Measurements from ENCODE around the gene REXO4. TPM values are rescaled to one million over a fixed set of nuclear protein-coding genes. Genes with fewer than 3 reads are reported as not detected.

Gene REXO4
- total RNA-seq, 1 experiment from 2014 or later = 38.6 TPM

DNA sequence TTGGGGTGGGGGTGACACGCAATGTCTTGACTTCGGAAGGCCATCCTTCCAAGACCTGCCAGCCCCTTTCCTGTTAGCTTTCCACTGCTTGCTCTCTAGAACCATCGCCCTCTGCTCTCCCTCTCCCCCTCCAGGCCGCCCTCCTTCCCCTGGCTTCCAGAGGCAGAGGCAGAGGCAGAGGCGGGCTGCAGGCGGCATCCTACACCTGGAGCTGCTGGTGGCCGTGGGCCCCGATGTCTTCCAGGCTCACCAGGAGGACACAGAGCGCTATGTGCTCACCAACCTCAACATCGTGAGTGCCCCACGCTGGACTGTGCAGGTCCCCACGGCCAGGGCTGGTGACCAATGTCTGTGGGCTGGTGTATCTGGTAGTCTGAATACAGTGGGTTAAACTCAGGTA lies 6.4 kb upstream of the REXO4 start:
- peaks cover 11% of the 10 kb centered on the region for H3K27me3 Mint-ChIP-seq (ENCODE audit: low read depth)
- CTCF ChIA-PET = interaction anchor here (1.0 to 1.4 kb wide), 2 partner anchors 18 to 35 kb away, joined by 3 read pairs; partner anchors contain the start of gene CACFD1
- no peak for ATAC-seq
- TF ChIP-seq NR2C2 (CRISPR knock-in tag; IDR thresholded peaks at IDR 0.05) (no peak), ELF4 (CRISPR knock-in tag; IDR thresholded peaks at IDR 0.05; ENCODE audit: low read depth) (no peak), FOXJ3 (CRISPR knock-in tag; IDR thresholded peaks at IDR 0.05; ENCODE audit: borderline replicate concordance) (no peak), CREM (CRISPR knock-in tag; IDR thresholded peaks at IDR 0.05) (no peak), TP53 (CRISPR knock-in tag; IDR thresholded peaks at IDR 0.05) (no peak)
- TF ChIP-seq, protein P1, sequence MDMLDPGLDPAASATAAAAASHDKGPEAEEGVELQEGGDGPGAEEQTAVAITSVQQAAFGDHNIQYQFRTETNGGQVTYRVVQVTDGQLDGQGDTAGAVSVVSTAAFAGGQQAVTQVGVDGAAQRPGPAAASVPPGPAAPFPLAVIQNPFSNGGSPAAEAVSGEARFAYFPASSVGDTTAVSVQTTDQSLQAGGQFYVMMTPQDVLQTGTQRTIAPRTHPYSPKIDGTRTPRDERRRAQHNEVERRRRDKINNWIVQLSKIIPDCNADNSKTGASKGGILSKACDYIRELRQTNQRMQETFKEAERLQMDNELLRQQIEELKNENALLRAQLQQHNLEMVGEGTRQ (CRISPR knock-in tag; IDR thresholded peaks at IDR 0.05) = no peak
- TF ChIP-seq, protein P2, sequence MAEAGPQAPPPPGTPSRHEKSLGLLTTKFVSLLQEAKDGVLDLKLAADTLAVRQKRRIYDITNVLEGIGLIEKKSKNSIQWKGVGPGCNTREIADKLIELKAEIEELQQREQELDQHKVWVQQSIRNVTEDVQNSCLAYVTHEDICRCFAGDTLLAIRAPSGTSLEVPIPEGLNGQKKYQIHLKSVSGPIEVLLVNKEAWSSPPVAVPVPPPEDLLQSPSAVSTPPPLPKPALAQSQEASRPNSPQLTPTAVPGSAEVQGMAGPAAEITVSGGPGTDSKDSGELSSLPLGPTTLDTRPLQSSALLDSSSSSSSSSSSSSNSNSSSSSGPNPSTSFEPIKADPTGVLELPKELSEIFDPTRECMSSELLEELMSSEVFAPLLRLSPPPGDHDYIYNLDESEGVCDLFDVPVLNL (CRISPR knock-in tag; IDR thresholded peaks at IDR 0.05; ENCODE audit: borderline replicate concordance, low read depth) = no peak
- TF ChIP-seq, protein P3, sequence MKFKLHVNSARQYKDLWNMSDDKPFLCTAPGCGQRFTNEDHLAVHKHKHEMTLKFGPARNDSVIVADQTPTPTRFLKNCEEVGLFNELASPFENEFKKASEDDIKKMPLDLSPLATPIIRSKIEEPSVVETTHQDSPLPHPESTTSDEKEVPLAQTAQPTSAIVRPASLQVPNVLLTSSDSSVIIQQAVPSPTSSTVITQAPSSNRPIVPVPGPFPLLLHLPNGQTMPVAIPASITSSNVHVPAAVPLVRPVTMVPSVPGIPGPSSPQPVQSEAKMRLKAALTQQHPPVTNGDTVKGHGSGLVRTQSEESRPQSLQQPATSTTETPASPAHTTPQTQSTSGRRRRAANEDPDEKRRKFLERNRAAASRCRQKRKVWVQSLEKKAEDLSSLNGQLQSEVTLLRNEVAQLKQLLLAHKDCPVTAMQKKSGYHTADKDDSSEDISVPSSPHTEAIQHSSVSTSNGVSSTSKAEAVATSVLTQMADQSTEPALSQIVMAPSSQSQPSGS (CRISPR knock-in tag; IDR thresholded peaks at IDR 0.05; ENCODE audit: borderline replicate concordance, low read depth) = no peak
- TF ChIP-seq, protein P4, sequence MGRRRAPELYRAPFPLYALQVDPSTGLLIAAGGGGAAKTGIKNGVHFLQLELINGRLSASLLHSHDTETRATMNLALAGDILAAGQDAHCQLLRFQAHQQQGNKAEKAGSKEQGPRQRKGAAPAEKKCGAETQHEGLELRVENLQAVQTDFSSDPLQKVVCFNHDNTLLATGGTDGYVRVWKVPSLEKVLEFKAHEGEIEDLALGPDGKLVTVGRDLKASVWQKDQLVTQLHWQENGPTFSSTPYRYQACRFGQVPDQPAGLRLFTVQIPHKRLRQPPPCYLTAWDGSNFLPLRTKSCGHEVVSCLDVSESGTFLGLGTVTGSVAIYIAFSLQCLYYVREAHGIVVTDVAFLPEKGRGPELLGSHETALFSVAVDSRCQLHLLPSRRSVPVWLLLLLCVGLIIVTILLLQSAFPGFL (CRISPR knock-in tag; IDR thresholded peaks at IDR 0.05; ENCODE audit: borderline replicate concordance) = no peak
- no peak overlapping the region for H3K4me3 Mint-ChIP-seq
- H3K9me3 Mint-ChIP-seq = peaks cover 8% of the 10 kb centered on the region
- POLR2A ChIA-PET = no interaction called here
- H3K4me1 Mint-ChIP-seq = peaks cover 22% of the 10 kb centered on the region
- no peak overlapping the region for H3K27ac Mint-ChIP-seq
- no peak for DNase-seq (ENCODE audit: low spot score)
- peaks cover 10% of the 10 kb centered on the region for H3K36me3 Mint-ChIP-seq

DNA sequence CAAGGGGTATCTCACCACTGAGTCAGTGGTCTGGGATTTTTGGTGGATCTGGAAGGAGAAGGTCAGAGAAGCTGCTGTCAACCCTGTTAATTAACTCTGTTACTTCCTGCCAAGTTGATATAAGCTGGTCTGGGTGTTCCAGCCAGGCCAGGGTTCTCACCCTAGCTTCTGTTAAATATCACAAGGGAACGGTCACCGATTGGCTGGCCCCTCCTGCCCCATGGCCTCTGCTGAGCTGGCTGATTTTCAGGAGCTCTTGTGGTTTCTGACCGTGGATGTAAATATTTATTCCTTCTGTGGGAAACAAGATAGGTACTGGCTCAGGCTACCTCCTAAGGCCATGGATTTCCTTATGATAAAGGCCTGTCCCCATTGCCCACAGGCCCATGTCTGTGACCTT lies 5.4 kb upstream of the REXO4 start:
- no peak for TF ChIP-seq NFE2L1 (CRISPR knock-in tag; IDR thresholded peaks at IDR 0.05)
- TF ChIP-seq, protein P5, sequence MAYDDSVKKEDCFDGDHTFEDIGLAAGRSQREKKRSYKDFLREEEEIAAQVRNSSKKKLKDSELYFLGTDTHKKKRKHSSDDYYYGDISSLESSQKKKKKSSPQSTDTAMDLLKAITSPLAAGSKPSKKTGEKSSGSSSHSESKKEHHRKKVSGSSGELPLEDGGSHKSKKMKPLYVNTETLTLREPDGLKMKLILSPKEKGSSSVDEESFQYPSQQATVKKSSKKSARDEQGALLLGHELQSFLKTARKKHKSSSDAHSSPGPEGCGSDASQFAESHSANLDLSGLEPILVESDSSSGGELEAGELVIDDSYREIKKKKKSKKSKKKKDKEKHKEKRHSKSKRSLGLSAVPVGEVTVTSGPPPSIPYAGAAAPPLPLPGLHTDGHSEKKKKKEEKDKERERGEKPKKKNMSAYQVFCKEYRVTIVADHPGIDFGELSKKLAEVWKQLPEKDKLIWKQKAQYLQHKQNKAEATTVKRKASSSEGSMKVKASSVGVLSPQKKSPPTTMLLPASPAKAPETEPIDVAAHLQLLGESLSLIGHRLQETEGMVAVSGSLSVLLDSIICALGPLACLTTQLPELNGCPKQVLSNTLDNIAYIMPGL (CRISPR knock-in tag; IDR thresholded peaks at IDR 0.05) = no peak
- TF ChIP-seq, protein P6, sequence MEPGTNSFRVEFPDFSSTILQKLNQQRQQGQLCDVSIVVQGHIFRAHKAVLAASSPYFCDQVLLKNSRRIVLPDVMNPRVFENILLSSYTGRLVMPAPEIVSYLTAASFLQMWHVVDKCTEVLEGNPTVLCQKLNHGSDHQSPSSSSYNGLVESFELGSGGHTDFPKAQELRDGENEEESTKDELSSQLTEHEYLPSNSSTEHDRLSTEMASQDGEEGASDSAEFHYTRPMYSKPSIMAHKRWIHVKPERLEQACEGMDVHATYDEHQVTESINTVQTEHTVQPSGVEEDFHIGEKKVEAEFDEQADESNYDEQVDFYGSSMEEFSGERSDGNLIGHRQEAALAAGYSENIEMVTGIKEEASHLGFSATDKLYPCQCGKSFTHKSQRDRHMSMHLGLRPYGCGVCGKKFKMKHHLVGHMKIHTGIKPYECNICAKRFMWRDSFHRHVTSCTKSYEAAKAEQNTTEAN (CRISPR knock-in tag; IDR thresholded peaks at IDR 0.05) = no peak
- ChIA-PET CTCF (interaction anchor here (1.0 to 2.3 kb wide), 3 partner anchors 34 to 185 kb away, joined by 3 to 8 read pairs (median 3); partner anchors contain the start of gene CACFD1), POLR2A (no interaction called here)
- Mint-ChIP-seq H3K4me1 (peaks cover 31% of the 10 kb centered on the region), H3K4me3 (no peak overlapping the region), H3K27ac (no peak overlapping the region), H3K27me3 (ENCODE audit: low read depth) (peaks cover 11% of the 10 kb centered on the region), H3K9me3 (peaks cover 8% of the 10 kb centered on the region), H3K36me3 (peaks cover 10% of the 10 kb centered on the region)
- no peak for DNase-seq (ENCODE audit: low spot score)
- ATAC-seq = no peak
